RPMI8226 (cell line): Measurements from ENCODE around the gene RAB1B.
A peak's percentile ranks its signal among the peaks of the same experiment; 100 is the strongest.
"Not testable (repeated sequence)": the region's sequence is repeated elsewhere in the genome, so short reads cannot be mapped to it uniquely, and the experiment has no call there.

Experiments
- DNase-seq: peaks from one replicate; pipeline ENCODE4 v3.0.0-alpha.2; 2015

Gene RAB1B

DNA sequence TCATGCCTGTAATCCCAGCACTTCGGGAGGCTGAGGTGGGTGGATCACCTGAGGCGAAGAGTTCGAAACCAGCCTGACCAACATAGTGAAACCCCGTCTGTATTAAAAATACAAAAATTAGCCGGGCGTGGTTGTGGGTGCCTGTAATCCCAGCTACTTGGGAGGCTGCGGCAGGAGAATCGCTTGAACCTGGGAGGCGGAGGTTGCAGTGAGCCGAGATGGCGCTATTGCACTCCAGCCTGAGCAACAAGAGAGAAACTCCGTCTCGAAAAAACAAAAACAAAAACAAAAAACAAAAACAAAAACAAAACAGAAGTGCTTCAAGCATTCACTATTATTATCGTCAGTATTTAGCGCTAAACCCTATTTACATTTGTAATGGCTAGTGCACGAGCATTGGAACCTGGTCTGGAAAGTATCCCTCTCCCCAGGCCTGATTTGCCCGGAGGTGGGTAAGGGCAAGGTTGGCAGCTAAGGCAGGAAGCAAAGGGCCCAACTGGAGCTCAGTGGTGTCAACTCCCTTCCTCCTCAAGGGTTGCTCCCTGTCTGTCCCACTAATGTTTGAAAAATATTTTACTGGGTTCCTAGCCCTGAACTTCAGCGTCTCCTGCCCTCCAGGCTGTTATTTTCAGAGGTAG is 42.5 kb downstream of the RAB1B start:
- not testable (repeated sequence) for DNase-seq

GRCh38 chr11:66311470-66311964 is 43.1 kb downstream of the RAB1B start:
- DNase-seq = no peak

GRCh38 chr11:66311965-66312548 is 43.6 kb downstream of the RAB1B start:
- DNase-seq = peak; percentile 92

- peak; percentile 100 for DNase-seq
These were observed 44.3 kb downstream of the RAB1B start for GRCh38 chr11:66312549-66313320.

- no peak for DNase-seq
These were observed 45.1 kb downstream of the RAB1B start for GRCh38 chr11:66313321-66314185.

DNA sequence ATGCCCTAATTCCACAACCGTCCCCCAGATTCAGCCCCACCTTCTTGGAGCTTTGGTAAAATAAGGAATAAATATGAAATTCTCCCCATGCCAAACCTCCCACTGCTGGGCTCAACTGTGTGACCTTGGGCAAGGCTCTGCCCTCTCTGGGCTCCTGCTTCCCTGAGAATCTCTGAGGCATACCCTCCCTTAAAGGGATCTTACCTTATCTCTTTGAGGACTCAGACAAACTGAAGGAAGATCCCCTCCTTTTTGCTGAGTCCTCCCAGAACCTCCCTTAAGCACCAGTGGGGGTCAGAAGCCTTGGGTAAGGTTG is 45.7 kb downstream of the RAB1B start:
- no peak for DNase-seq

GRCh38 chr11:66314561-66315497 is 46.4 kb downstream of the RAB1B start:
- no peak for DNase-seq

DNA sequence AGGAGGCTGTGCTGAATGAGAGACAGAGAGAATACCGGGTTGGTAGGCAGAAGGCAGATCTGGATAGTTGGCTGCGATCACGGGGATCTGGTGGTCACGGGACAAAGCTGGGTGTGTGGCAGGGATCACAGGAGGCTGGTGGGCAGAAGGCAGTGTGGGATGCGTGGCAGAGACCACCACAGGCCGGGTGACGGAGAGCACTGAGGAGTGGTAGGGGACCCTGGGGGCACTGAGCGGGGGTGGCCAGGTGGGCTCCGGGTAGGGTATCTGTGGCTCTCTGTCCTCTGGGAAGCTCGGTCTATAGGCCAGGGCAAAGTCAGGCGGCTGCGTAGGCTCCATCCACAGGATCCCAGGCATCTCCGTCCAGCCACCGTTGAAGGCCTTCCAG is 47.1 kb downstream of the RAB1B start:
- no peak for DNase-seq

DNA sequence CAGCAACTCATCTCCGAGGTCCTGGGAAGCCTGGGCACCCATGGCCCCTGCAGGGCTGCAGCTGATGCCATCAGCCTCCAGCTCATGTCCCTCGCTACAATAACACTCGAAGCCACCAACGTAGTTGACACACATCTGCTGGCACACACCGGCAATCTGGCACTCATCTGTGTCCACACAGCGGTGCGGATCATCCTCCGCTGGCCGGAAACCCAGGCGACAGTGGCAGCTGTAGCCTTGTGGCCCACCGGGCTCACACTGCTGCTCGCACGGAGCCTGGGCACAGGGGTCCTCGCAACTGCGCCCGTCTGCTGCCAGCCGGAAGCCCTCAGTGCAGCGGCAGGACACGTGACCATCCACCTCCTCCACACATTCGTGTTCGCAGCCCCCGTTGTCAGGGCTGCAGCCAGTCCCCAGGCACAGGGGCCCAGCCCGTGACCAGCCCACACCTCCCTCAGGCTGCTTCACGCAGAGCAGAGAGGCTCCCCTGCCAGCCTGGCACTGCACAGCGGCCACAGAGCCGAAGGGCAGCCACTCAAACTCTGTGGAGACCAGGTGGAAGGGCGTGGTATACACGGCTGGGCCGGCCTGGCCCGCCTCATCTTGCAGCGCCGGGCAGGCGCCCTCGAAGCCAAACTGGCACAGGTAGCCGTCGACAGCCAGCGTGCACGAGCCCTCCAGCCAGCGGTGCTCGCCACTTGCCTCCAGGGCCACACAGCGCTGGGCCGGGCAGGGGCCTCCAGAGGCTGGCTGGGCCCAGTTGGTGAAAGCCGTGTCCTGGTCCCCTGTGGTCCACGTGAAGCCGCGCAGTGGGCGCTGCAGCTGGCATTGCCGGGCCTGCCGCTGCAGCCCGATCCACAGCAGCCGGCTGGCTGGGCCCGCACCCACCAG is 47.7 kb downstream of the RAB1B start:
- DNase-seq = no peak

- no peak for DNase-seq
These were observed 48.4 kb downstream of the RAB1B start, which contains the start of gene CD248 for GRCh38 chr11:66316849-66317251. Gene CD248 (minus strand): TSS chr11:66317044. CDS start chr11:66317027, 17 bp downstream.

DNA sequence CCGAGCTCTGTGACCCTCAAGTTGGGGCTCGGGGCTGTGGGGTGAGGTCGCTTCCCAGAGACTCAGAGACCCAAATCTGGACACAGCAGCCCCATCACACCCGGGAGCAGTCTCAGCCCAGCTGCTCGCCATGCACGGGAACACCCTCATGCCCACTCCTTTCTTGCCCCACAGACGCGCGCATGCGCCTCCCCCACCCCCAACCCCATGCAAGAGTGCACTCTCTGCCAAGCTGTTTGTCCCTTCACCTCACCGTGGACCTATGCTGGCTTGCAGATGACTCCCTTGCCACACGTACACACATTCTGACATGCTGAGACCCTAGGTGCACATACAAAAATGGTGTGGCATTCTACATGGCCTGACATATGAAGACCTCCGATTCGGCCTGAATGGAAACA is 48.9 kb downstream of the RAB1B start:
- no peak for DNase-seq

- peak; percentile 79 for DNase-seq
These were observed 49.5 kb downstream of the RAB1B start for GRCh38 chr11:66317723-66318599.

DNA sequence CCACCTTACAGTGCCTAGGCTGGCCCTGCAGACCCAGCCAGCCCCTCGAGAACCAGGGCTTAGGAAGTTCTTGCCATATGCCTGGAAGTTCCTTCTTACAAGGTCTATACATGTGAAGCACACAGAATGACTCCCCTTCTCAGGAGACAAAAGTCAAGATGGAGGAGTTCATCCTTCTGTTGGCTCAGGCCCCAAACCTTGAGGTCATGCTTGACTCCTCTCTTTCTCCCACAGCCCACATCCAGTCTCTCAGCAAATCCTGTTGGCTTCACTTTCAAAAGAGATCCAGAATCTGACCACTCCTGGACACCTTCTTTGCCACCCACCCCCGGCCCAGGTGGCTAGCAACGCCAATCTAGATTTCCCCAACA is 50.1 kb downstream of the RAB1B start:
- no peak for DNase-seq

GRCh38 chr11:66320289-66320688 is 51.9 kb downstream of the RAB1B start:
- not testable (repeated sequence) for DNase-seq

DNA sequence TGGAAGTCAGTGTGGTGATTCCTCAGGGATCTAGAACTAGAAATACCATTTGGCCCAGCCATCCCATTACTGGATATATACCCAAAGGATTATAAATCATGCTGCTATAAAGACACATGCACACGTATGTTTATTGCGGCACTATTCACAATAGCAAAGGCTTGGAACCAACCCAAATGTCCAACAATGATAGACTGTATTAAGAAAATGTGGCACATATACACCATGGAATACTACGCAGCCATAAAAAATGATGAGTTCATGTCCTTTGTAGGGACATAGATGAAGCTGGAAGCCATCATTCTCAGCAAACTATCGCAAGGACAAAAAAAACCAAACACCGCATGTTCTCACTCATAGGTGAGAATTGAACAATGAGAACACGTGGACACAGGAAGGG is 52.3 kb downstream of the RAB1B start:
- not testable (repeated sequence) for DNase-seq

DNA sequence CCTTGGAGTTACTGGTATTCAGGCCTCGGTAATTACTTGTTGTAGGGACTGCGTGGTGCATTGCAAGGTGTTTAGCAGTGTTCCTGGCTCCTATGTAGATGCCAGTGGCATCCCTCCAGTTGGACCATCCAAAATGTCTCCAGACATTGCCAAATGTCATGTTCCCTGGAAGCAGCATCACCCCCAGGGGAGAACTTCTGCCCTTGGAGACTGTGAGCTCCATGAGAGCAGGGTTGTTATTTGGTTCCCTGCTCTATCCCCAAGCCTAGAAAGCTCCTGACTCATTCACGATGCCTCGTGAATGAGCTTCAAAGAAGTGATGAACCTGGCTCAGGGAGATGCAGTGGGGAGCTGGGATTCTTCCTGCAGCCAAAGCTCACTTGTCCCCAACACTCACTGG is 53.2 kb downstream of the RAB1B start:
- DNase-seq = no peak

- DNase-seq = no peak
These were observed 54.4 kb downstream of the RAB1B start for GRCh38 chr11:66322732-66323427.

- no peak for DNase-seq
These were observed 55.2 kb downstream of the RAB1B start for GRCh38 chr11:66323684-66324083.

GRCh38 chr11:66324664-66325063 is 56.2 kb downstream of the RAB1B start:
- DNase-seq = no peak
